ENCODE measurements around the gene ZP2. TPM values are rescaled to one million over a fixed set of nuclear protein-coding genes. Genes with fewer than 3 reads are reported as not detected.

The ZP2 gene
- total RNA-seq, 2 experiments from 2014 or later = not detected

GRCh38 chr16:21192991-21193390 lies 18.4 kb downstream of the ZP2 start:
- Histone ChIP-seq H3K36me3 (ENCODE audit: insufficient read depth, low read length) (no peaks in the 10 kb centered on the region), H3K79me2 (ENCODE audit: insufficient read depth, low read depth, low read length) (no peaks in the 10 kb centered on the region), H3K9me2 (ENCODE audit: insufficient read depth, low read length) (no peaks in the 10 kb centered on the region), H2AFZ (ENCODE audit: low read length) (no peak overlapping the region), H4K20me1 (ENCODE audit: insufficient read depth, low read length) (no peaks in the 10 kb centered on the region), H3K4me3 (ENCODE audit: low read depth, low read length, poor library complexity, severe bottlenecking) (no peak overlapping the region), H3K4me2 (ENCODE audit: low read length) (no peak overlapping the region), H3K9me3 (ENCODE audit: low read length) (no peaks in the 10 kb centered on the region), H3K4me1 (ENCODE audit: insufficient read depth, low read length, poor library complexity, severe bottlenecking) (no peaks in the 10 kb centered on the region), H3K27ac (ENCODE audit: low read depth, low read length, poor library complexity, severe bottlenecking) (no peak overlapping the region)
- no TSS peak for BruUV-seq (replicated peaks)
- ChIA-PET CTCF (ENCODE audit: unreplicated experiment) (no interaction called here), POLR2A (no interaction called here)
- TF ChIP-seq, protein P1, sequence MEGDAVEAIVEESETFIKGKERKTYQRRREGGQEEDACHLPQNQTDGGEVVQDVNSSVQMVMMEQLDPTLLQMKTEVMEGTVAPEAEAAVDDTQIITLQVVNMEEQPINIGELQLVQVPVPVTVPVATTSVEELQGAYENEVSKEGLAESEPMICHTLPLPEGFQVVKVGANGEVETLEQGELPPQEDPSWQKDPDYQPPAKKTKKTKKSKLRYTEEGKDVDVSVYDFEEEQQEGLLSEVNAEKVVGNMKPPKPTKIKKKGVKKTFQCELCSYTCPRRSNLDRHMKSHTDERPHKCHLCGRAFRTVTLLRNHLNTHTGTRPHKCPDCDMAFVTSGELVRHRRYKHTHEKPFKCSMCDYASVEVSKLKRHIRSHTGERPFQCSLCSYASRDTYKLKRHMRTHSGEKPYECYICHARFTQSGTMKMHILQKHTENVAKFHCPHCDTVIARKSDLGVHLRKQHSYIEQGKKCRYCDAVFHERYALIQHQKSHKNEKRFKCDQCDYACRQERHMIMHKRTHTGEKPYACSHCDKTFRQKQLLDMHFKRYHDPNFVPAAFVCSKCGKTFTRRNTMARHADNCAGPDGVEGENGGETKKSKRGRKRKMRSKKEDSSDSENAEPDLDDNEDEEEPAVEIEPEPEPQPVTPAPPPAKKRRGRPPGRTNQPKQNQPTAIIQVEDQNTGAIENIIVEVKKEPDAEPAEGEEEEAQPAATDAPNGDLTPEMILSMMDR (conservative IDR thresholded peaks at IDR 0.05; ENCODE audit: low read length) = no peak
- no peak for TF ChIP-seq EZH2phosphoT487 (IDR thresholded peaks at IDR 0.05; ENCODE audit: borderline replicate concordance, low read depth, low read length)
- intact Hi-C loops (cut with micrococcal nuclease; ENCODE audit: unreplicated experiment) = no loop called here
- DNase-seq (ENCODE audit: low spot score) = no peak

DNA sequence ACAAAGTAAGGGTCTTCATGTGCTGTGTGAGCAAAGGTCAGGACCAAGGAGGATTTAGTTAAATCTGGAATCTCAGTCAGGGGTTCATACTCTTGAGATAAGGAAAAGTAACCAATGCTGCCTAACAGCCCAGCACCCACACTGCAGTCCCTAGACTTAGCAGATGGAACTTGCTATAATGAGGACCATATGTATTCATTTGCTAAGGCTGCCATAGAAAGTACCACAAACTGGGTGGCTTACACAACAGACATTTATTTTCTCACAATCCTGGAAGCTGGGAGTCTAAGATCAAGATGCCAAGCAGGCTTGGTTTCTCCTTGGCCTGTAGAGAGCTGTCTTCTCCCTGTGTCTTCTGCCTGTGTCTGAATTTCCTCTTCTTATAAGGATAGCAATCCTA lies 20.8 kb downstream of the ZP2 start:
- no peak overlapping the region for H3K27ac ChIP-seq (ENCODE audit: low read depth, low read length, poor library complexity, severe bottlenecking)
- no peaks in the 10 kb centered on the region for H4K20me1 ChIP-seq (ENCODE audit: insufficient read depth, low read length)
- H3K9me3 ChIP-seq (ENCODE audit: low read length) = no peaks in the 10 kb centered on the region
- CTCF ChIA-PET (ENCODE audit: unreplicated experiment) = no interaction called here
- H3K4me1 ChIP-seq (ENCODE audit: insufficient read depth, low read length, poor library complexity, severe bottlenecking) = no peaks in the 10 kb centered on the region
- H3K79me2 ChIP-seq (ENCODE audit: insufficient read depth, low read depth, low read length) = no peaks in the 10 kb centered on the region
- no peak overlapping the region for H3K4me2 ChIP-seq (ENCODE audit: low read length)
- BruUV-seq (replicated peaks) = no TSS peak
- intact Hi-C loops (cut with micrococcal nuclease; ENCODE audit: unreplicated experiment) = no loop called here
- H3K4me3 ChIP-seq (ENCODE audit: low read depth, low read length, poor library complexity, severe bottlenecking) = no peak overlapping the region
- POLR2A ChIA-PET = interaction anchor here (0.7 kb wide), 1 partner anchor 131 kb away, joined by 4 read pairs; no protein-coding TSS in a partner anchor
- no peak for DNase-seq (ENCODE audit: low spot score)
- H3K36me3 ChIP-seq (ENCODE audit: insufficient read depth, low read length) = no peaks in the 10 kb centered on the region
- no peak overlapping the region for H2AFZ ChIP-seq (ENCODE audit: low read length)
- no peak for TF ChIP-seq EZH2phosphoT487 (IDR thresholded peaks at IDR 0.05; ENCODE audit: borderline replicate concordance, low read depth, low read length)
- TF ChIP-seq, protein P1 (conservative IDR thresholded peaks at IDR 0.05; ENCODE audit: low read length) = no peak
- no peaks in the 10 kb centered on the region for H3K9me2 ChIP-seq (ENCODE audit: insufficient read depth, low read length)

- Histone ChIP-seq H3K79me2 (ENCODE audit: insufficient read depth, low read depth, low read length) (no peaks in the 10 kb centered on the region), H3K4me2 (ENCODE audit: low read length) (no peak overlapping the region), H3K9me3 (ENCODE audit: low read length) (no peaks in the 10 kb centered on the region), H3K36me3 (ENCODE audit: insufficient read depth, low read length) (no peaks in the 10 kb centered on the region), H3K4me1 (ENCODE audit: insufficient read depth, low read length, poor library complexity, severe bottlenecking) (no peaks in the 10 kb centered on the region), H3K4me3 (ENCODE audit: low read depth, low read length, poor library complexity, severe bottlenecking) (no peak overlapping the region), H2AFZ (ENCODE audit: low read length) (no peak overlapping the region), H3K9me2 (ENCODE audit: insufficient read depth, low read length) (no peaks in the 10 kb centered on the region), H3K27ac (ENCODE audit: low read depth, low read length, poor library complexity, severe bottlenecking) (no peak overlapping the region), H4K20me1 (ENCODE audit: insufficient read depth, low read length) (no peaks in the 10 kb centered on the region)
- intact Hi-C loops (cut with micrococcal nuclease; ENCODE audit: unreplicated experiment) = no loop called here
- TF ChIP-seq, protein P1 (conservative IDR thresholded peaks at IDR 0.05; ENCODE audit: low read length) = no peak
- TF ChIP-seq EZH2phosphoT487 (IDR thresholded peaks at IDR 0.05; ENCODE audit: borderline replicate concordance, low read depth, low read length) = no peak
- ChIA-PET POLR2A (no interaction called here), CTCF (ENCODE audit: unreplicated experiment) (no interaction called here)
- no TSS peak for BruUV-seq (replicated peaks)
- no peak for DNase-seq (ENCODE audit: low spot score)
Measured at GRCh38 chr16:21190013-21190412, 21.4 kb downstream of the ZP2 start.
